ENCODE measurements around the gene DNAH2.

The DNAH2 gene

GRCh38 chr17:7841915-7842379 is 124.4 kb downstream of the DNAH2 start:
- Histone ChIP-seq H2AFZ (ENCODE audit: low read depth, low read length) (no peak overlapping the region), H3K4me1 (ENCODE audit: low read length) (peaks cover 45% of the 10 kb centered on the region), H3K4me2 (ENCODE audit: low read length) (peak overlapping the region; percentile 96), H3K9me3 (ENCODE audit: insufficient read depth, low read length) (no peaks in the 10 kb centered on the region), H3K36me3 (replicated peaks; ENCODE audit: low read depth, low read length) (peaks cover 8% of the 10 kb centered on the region), H3K79me2 (ENCODE audit: low read length) (peaks cover 79% of the 10 kb centered on the region), H3K4me3 (ENCODE audit: low read length) (peak overlapping the region; percentile 88), H3K9ac (ENCODE audit: low read length) (peak overlapping the region; percentile 99), H3K27ac (ENCODE audit: low read length) (peak overlapping the region; percentile 98), H3K27me3 (ENCODE audit: low read depth, low read length) (no peaks in the 10 kb centered on the region), H4K20me1 (ENCODE audit: insufficient read depth, low read length) (peaks cover 42% of the 10 kb centered on the region)
- no peak for TF ChIP-seq EZH2phosphoT487 (IDR thresholded peaks at IDR 0.05; ENCODE audit: low read depth)
- TF ChIP-seq, protein P1, sequence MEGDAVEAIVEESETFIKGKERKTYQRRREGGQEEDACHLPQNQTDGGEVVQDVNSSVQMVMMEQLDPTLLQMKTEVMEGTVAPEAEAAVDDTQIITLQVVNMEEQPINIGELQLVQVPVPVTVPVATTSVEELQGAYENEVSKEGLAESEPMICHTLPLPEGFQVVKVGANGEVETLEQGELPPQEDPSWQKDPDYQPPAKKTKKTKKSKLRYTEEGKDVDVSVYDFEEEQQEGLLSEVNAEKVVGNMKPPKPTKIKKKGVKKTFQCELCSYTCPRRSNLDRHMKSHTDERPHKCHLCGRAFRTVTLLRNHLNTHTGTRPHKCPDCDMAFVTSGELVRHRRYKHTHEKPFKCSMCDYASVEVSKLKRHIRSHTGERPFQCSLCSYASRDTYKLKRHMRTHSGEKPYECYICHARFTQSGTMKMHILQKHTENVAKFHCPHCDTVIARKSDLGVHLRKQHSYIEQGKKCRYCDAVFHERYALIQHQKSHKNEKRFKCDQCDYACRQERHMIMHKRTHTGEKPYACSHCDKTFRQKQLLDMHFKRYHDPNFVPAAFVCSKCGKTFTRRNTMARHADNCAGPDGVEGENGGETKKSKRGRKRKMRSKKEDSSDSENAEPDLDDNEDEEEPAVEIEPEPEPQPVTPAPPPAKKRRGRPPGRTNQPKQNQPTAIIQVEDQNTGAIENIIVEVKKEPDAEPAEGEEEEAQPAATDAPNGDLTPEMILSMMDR (IDR thresholded peaks at IDR 0.05; ENCODE audit: low read depth, low read length): no peak

- Histone ChIP-seq H4K20me1 (ENCODE audit: insufficient read depth, low read length) (peaks cover 42% of the 10 kb centered on the region), H3K27ac (ENCODE audit: low read length) (peak overlapping the region; percentile 98), H2AFZ (ENCODE audit: low read depth, low read length) (no peak overlapping the region), H3K4me1 (ENCODE audit: low read length) (peaks cover 38% of the 10 kb centered on the region), H3K79me2 (ENCODE audit: low read length) (peaks cover 72% of the 10 kb centered on the region), H3K9ac (ENCODE audit: low read length) (peak overlapping the region; percentile 99), H3K4me2 (ENCODE audit: low read length) (peak overlapping the region; percentile 96), H3K9me3 (ENCODE audit: insufficient read depth, low read length) (no peaks in the 10 kb centered on the region), H3K27me3 (ENCODE audit: low read depth, low read length) (no peaks in the 10 kb centered on the region), H3K36me3 (replicated peaks; ENCODE audit: low read depth, low read length) (peaks cover 8% of the 10 kb centered on the region), H3K4me3 (ENCODE audit: low read length) (peak overlapping the region; percentile 88)
- TF ChIP-seq, protein P1 (IDR thresholded peaks at IDR 0.05; ENCODE audit: low read depth, low read length): no peak
- TF ChIP-seq EZH2phosphoT487 (IDR thresholded peaks at IDR 0.05; ENCODE audit: low read depth): no peak
Observed at GRCh38 chr17:7842380-7843256, 125.1 kb downstream of the DNAH2 start.

DNA sequence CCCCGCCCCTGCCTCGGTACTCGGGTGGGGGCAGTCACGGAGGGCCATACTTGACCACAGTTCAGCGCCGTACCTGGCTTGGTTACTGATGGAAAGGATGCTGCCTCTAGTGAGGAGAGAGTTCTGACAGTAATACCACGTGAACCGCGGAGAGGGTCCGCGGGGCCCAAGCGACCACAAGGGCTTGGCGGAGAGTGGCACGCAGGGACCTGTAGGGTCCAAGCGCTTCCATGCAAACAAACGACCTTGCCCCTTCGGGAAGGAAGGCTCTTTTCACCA is 125.7 kb downstream of the DNAH2 start:
- Histone ChIP-seq H3K79me2 (ENCODE audit: low read length) (peaks cover 69% of the 10 kb centered on the region), H3K36me3 (replicated peaks; ENCODE audit: low read depth, low read length) (peaks cover 8% of the 10 kb centered on the region), H3K4me3 (ENCODE audit: low read length) (peak overlapping the region; percentile 88), H3K27ac (ENCODE audit: low read length) (peak overlapping the region; percentile 98), H3K27me3 (ENCODE audit: low read depth, low read length) (no peaks in the 10 kb centered on the region), H4K20me1 (ENCODE audit: insufficient read depth, low read length) (peaks cover 42% of the 10 kb centered on the region), H3K9me3 (ENCODE audit: insufficient read depth, low read length) (no peaks in the 10 kb centered on the region), H3K4me2 (ENCODE audit: low read length) (peak overlapping the region; percentile 96), H3K4me1 (ENCODE audit: low read length) (peaks cover 38% of the 10 kb centered on the region), H2AFZ (ENCODE audit: low read depth, low read length) (no peak overlapping the region), H3K9ac (ENCODE audit: low read length) (peak overlapping the region; percentile 99)
- TF ChIP-seq, protein P1 (IDR thresholded peaks at IDR 0.05; ENCODE audit: low read depth, low read length): no peak
- no peak for TF ChIP-seq EZH2phosphoT487 (IDR thresholded peaks at IDR 0.05; ENCODE audit: low read depth)

DNA sequence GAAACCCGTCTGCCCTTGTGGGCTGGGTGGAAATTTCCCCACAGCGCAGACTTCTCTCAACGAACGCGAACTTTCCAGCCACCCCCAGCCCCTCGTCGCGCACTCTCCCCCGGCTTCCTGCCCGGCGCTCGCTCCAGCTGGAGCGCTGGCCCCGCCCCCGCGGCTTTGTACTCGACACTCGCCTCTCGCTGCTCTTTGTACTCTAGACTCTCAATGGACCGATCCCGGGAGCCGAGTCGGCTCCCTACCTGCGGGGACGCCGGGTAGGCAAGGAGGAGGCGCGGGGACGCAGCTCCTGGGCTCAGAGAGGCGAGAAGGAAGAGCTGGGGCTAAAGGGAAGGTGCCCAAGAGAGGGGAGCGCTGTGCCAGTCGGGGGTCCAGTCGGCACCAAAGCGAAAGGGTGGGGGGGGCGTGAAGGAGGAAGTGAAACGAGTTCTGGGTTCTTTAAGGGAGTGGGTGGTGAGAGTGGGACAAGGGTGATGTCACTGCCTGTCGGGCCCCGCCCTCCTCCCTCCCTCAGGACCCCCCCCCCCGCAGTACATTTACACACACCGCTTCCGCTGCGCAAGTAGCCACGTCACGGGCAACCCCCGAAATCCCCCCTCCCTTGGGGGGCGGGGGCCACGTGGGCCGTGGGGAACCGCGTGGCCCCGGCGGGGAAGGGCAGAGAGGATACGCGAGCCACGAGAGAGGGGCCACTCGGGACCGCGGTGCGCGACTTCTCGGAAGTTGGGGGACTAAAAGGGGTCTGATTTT is 126.2 kb downstream of the DNAH2 start:
- peaks cover 39% of the 10 kb centered on the region for H4K20me1 ChIP-seq (ENCODE audit: insufficient read depth, low read length)
- H3K4me2 ChIP-seq (ENCODE audit: low read length): peak overlapping the region; percentile 96
- TF ChIP-seq, protein P1 (IDR thresholded peaks at IDR 0.05; ENCODE audit: low read depth, low read length): no peak
- TF ChIP-seq EZH2phosphoT487 (IDR thresholded peaks at IDR 0.05; ENCODE audit: low read depth): no peak
- peak overlapping the region; percentile 88 for H3K4me3 ChIP-seq (ENCODE audit: low read length)
- H3K79me2 ChIP-seq (ENCODE audit: low read length): peaks cover 64% of the 10 kb centered on the region
- H3K36me3 ChIP-seq (replicated peaks; ENCODE audit: low read depth, low read length): peaks cover 8% of the 10 kb centered on the region
- peak overlapping the region; percentile 98 for H3K27ac ChIP-seq (ENCODE audit: low read length)
- peak overlapping the region; percentile 99 for H3K9ac ChIP-seq (ENCODE audit: low read length)
- H3K4me1 ChIP-seq (ENCODE audit: low read length): peaks cover 34% of the 10 kb centered on the region
- no peak overlapping the region for H2AFZ ChIP-seq (ENCODE audit: low read depth, low read length)
- no peaks in the 10 kb centered on the region for H3K27me3 ChIP-seq (ENCODE audit: low read depth, low read length)
- no peaks in the 10 kb centered on the region for H3K9me3 ChIP-seq (ENCODE audit: insufficient read depth, low read length)

Data from OCI-LY3 (cell line).